ENCODE data around the gene PBX2. TPM values are rescaled to one million over a fixed set of nuclear protein-coding genes. Genes with fewer than 3 reads are reported as not detected.
"Not testable (repeated sequence)": the region's sequence is repeated elsewhere in the genome, so short reads cannot be mapped to it uniquely, and the experiment has no call there.

The PBX2 gene
- polyA plus RNA-seq, 1 donor from 2014 or later, result 3.3 TPM

GRCh38 chr6:32194825-32195651 lies 5.0 kb upstream of the PBX2 start:
- peaks cover 21 to 24% (median 22%) of the 10 kb centered on the region in 3 donors for H3K4me1 Mint-ChIP-seq
- peaks cover 3% of the 10 kb centered on the region for H3K36me3 Mint-ChIP-seq
- H3K9me3 Mint-ChIP-seq, result no peaks in the 10 kb centered on the region
- no peaks in the 10 kb centered on the region for H3K27me3 Mint-ChIP-seq
- H3K4me3 Mint-ChIP-seq, result peak overlapping the region; percentile 92 to 99 (median 98)
- peak overlapping the region; percentile 96 to 100 (median 99) for H3K27ac Mint-ChIP-seq

- H3K4me3 Mint-ChIP-seq, result peak overlapping the region in 3 of 4 donors; percentile 92 to 99 (median 98)
- H3K36me3 Mint-ChIP-seq, result peaks cover 3% of the 10 kb centered on the region
- H3K27me3 Mint-ChIP-seq, result no peaks in the 10 kb centered on the region
- peak overlapping the region in 2 of 3 donors; percentile 91 to 96 for H3K27ac Mint-ChIP-seq
- H3K4me1 Mint-ChIP-seq, result peaks cover 21 to 24% (median 22%) of the 10 kb centered on the region in 3 donors
- no peaks in the 10 kb centered on the region for H3K9me3 Mint-ChIP-seq
These were observed 4.4 kb upstream of the PBX2 start for GRCh38 chr6:32194388-32194787.

- Mint-ChIP-seq H3K4me3 (peak overlapping the region; percentile 92 to 99 (median 96)), H3K4me1 (peaks cover 30 to 34% (median 31%) of the 10 kb centered on the region in 3 donors)
These were observed 3.1 kb upstream of the PBX2 start for GRCh38 chr6:32193096-32193495.

GRCh38 chr6:32192608-32193039 lies 2.6 kb upstream of the PBX2 start, which contains the start of gene GPSM3:
Gene GPSM3 (minus strand): TSS chr6:32192643. CDS start chr6:32192513, 130 bp downstream.
- Mint-ChIP-seq H3K27ac (peak within 1 kb of the TSS; percentile 96 to 99 (median 96)), H3K4me3 (peak within 1 kb of the TSS; percentile 92 to 99 (median 96)), H3K36me3 (peaks cover 3% of the 10 kb centered on the region), H3K4me1 (peaks cover 31 to 34% (median 32%) of the 10 kb centered on the region in 3 donors), H3K9me3 (no peaks in the 10 kb centered on the region), H3K27me3 (no peaks in the 10 kb centered on the region)

More at GRCh38 chr6:32193096-32193495, 3.1 kb upstream of the PBX2 start:
- peak overlapping the region; percentile 96 to 99 (median 96) for H3K27ac Mint-ChIP-seq
- H3K9me3 Mint-ChIP-seq, H3K27me3 Mint-ChIP-seq, H3K36me3 Mint-ChIP-seq: not testable (repeated sequence)

- no peaks in the 10 kb centered on the region for H3K27me3 Mint-ChIP-seq
- peaks cover 34 to 36% (median 35%) of the 10 kb centered on the region in 3 donors for H3K4me1 Mint-ChIP-seq
- peaks cover 3% of the 10 kb centered on the region for H3K36me3 Mint-ChIP-seq
- peak overlapping the region; percentile 96 to 99 (median 96) for H3K27ac Mint-ChIP-seq
- peak overlapping the region; percentile 92 to 99 (median 96) for H3K4me3 Mint-ChIP-seq
- no peaks in the 10 kb centered on the region for H3K9me3 Mint-ChIP-seq
These were observed 1.9 kb upstream of the PBX2 start for GRCh38 chr6:32191696-32192607.

- Mint-ChIP-seq H3K36me3 (peaks cover 3% of the 10 kb centered on the region), H3K4me3 (peak overlapping the region; percentile 92 to 99 (median 96)), H3K4me1 (peaks cover 38 to 41% (median 40%) of the 10 kb centered on the region in 3 donors), H3K27ac (peak overlapping the region; percentile 96 to 99 (median 96)), H3K27me3 (no peaks in the 10 kb centered on the region), H3K9me3 (no peaks in the 10 kb centered on the region)
These were observed 1.1 kb upstream of the PBX2 start for GRCh38 chr6:32190911-32191677.

GRCh38 chr6:32189742-32190053 lies 304 bp downstream of the PBX2 start:
- no peaks in the 10 kb centered on the region for H3K9me3 Mint-ChIP-seq
- H3K4me1 Mint-ChIP-seq, result peaks cover 37 to 38% (median 38%) of the 10 kb centered on the region in 3 donors
- no peaks in the 10 kb centered on the region for H3K27me3 Mint-ChIP-seq
- H3K4me3 Mint-ChIP-seq, result peak overlapping the region; percentile 86 to 98 (median 94)
- peaks cover 3% of the 10 kb centered on the region for H3K36me3 Mint-ChIP-seq
- H3K27ac Mint-ChIP-seq, result peak overlapping the region; percentile 90 to 99 (median 98)

- Mint-ChIP-seq H3K4me1 (peaks cover 33 to 37% (median 35%) of the 10 kb centered on the region in 3 donors), H3K36me3 (peaks cover 3% of the 10 kb centered on the region), H3K9me3 (no peaks in the 10 kb centered on the region), H3K4me3 (peak overlapping the region; percentile 86 to 97 (median 94)), H3K27ac (peak overlapping the region; percentile 90 to 98 (median 96)), H3K27me3 (no peaks in the 10 kb centered on the region)
These were observed 797 bp downstream of the PBX2 start for GRCh38 chr6:32189069-32189741.

GRCh38 chr6:32188381-32189068 lies 1.5 kb downstream of the PBX2 start:
- peaks cover 27 to 34% (median 28%) of the 10 kb centered on the region in 3 donors for H3K4me1 Mint-ChIP-seq
- H3K9me3 Mint-ChIP-seq, result no peaks in the 10 kb centered on the region
- H3K27ac Mint-ChIP-seq, result peak overlapping the region; percentile 90 to 98 (median 96)
- no peaks in the 10 kb centered on the region for H3K27me3 Mint-ChIP-seq
- H3K36me3 Mint-ChIP-seq, result peaks cover 3% of the 10 kb centered on the region
- peak overlapping the region; percentile 86 to 97 (median 94) for H3K4me3 Mint-ChIP-seq

GRCh38 chr6:32187725-32188380 lies 2.1 kb downstream of the PBX2 start:
- Mint-ChIP-seq H3K27ac (peak overlapping the region; percentile 71 to 98 (median 96)), H3K4me1 (peaks cover 24 to 31% (median 27%) of the 10 kb centered on the region in 3 donors), H3K4me3 (peak overlapping the region in 3 of 4 donors; percentile 84 to 95 (median 93))
- not testable (repeated sequence) for H3K9me3 Mint-ChIP-seq, H3K36me3 Mint-ChIP-seq, H3K27me3 Mint-ChIP-seq

- Mint-ChIP-seq H3K27ac (peak overlapping the region; percentile 93 to 98 (median 96)), H3K4me3 (peak overlapping the region; percentile 30 to 93 (median 84)), H3K4me1 (peaks cover 24 to 31% (median 27%) of the 10 kb centered on the region in 3 donors), H3K9me3 (no peaks in the 10 kb centered on the region), H3K36me3 (peaks cover 3% of the 10 kb centered on the region), H3K27me3 (no peaks in the 10 kb centered on the region)
These were observed 2.8 kb downstream of the PBX2 start for GRCh38 chr6:32187009-32187709.

GRCh38 chr6:32186151-32186840 lies 3.7 kb downstream of the PBX2 start:
- peaks cover 24 to 31% (median 27%) of the 10 kb centered on the region in 3 donors for H3K4me1 Mint-ChIP-seq
- H3K27me3 Mint-ChIP-seq, result not testable (repeated sequence)

More at GRCh38 chr6:32186151-32186840, 3.7 kb downstream of the PBX2 start:
- Mint-ChIP-seq H3K27ac (peak overlapping the region; percentile 84 to 98 (median 93)), H3K4me3 (peak overlapping the region; percentile 30 to 93 (median 81))
- not testable (repeated sequence) for H3K9me3 Mint-ChIP-seq, H3K36me3 Mint-ChIP-seq
